Left lobe of liver (tissue), 2 donors: ENCODE measurements around the gene CHMP4B. TPM values are rescaled to one million over a fixed set of nuclear protein-coding genes. Genes with fewer than 3 reads are reported as not detected.

ENCODE experiments used
- ATAC-seq: fragments of 200-7000 bp; cut with Tn5 transposase; one replicate; pipeline ENCODE4 v1.9.1; 2020; ENCODE audit warnings: mild to moderate bottlenecking, moderate library complexity
- DNase-seq: peaks from one replicate; pipeline ENCODE4 v3.0.0-alpha.2; 2020; ENCODE audit warnings: low spot score
- total RNA-seq: library from RNA; stranded (reverse); gene quantifications from one replicate; pipeline ENCODE4 v1.2.1, GENCODE V29; 2021
- donor health status: DM: no; HTN: no; CAD: no; lungs with moderate emphysema.
- donor health status: DM: no; HTN: yes; CAD: no.

Gene CHMP4B, protein sequence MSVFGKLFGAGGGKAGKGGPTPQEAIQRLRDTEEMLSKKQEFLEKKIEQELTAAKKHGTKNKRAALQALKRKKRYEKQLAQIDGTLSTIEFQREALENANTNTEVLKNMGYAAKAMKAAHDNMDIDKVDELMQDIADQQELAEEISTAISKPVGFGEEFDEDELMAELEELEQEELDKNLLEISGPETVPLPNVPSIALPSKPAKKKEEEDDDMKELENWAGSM
- total RNA-seq, result 24.4 TPM

DNA sequence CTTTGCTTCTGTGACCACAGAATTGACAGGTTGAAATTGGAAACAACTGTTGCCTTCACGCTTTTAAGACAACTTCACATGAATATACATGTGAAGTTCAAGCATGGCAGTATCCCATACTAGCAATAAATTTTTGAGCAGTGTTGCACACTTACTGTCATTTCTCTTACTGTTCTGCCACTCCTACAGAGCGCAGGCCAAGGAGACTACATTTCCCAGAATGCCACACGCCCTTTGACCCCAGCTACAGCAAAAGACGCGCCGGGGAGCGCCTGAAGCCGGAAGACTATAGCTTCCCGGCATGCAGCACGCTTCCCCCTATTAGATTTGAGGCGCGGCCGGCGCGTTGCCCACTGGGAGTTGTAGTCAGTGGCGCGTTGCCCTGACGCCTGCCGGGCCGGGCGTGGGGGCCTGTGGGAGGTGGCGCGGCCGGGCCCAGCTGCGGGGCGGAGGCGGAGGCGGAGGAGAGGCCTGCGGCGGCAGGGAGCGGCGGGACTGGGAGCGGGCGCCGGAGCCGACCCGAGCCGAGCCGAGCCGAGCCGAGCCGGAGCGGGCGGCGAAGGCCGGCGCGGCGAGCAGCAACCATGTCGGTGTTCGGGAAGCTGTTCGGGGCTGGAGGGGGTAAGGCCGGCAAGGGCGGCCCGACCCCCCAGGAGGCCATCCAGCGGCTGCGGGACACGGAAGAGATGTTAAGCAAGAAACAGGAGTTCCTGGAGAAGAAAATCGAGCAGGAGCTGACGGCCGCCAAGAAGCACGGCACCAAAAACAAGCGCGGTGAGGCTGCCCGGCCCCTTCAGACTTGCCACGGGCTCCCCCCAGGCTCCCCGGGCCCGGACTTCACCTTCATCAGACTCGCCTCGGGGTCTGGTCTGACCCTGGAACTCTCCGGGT, at the start of gene CHMP4B:
TSS of gene CHMP4B (plus strand) at position 464 of the 891 bp plus-strand sequence. CDS start at position 585, 121 bp downstream.
- DNase-seq, result peak; percentile 100
- ATAC-seq, result peak; percentile 95

DNA sequence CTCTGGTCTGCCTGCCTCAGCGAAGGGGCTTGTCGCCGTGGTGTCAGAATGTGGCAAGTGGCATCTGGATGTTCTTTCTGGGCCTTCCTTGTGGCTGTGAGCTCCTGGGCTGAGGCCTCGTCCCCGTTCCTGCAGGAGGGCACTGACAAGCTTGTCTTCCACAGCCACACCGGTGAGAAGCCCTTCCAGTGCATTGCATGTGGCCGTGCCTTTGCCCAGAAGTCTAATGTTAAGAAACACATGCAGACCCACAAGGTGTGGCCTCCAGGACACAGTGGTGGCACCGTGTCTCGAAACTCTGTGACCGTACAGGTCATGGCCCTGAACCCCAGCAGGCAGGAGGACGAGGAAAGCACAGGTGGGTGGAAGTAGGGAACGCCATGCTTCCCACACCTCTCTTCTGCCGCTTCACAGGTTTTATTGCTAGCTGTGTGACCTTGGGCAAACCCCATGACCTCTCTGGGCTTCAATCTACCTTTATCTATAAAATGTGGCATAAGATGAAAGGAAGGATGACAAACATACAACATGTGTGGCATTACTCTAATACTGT, 49.4 kb upstream of the CHMP4B start:
- ATAC-seq, result no peak
- no peak for DNase-seq

DNA sequence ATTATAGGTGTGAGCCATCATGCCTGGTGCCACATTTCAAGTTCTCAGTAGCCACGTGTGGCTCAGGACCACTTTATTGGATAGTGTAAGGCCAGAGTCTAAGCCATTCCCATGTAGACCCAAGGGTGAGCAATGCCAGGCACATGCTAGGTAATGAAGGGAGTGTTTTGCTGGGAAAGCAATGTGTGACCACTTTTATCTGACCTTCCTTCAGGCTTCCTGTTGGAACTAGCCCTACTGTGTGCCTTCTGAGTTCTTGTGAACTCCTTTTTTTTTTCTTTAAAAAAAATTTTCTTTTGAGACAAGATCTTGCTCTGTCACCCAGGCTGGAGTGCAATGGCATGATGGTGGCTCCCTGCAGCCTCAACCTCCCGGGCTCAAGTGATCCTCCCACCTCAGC, 46.0 kb upstream of the CHMP4B start:
- DNase-seq (no peak), ATAC-seq (no peak)

DNA sequence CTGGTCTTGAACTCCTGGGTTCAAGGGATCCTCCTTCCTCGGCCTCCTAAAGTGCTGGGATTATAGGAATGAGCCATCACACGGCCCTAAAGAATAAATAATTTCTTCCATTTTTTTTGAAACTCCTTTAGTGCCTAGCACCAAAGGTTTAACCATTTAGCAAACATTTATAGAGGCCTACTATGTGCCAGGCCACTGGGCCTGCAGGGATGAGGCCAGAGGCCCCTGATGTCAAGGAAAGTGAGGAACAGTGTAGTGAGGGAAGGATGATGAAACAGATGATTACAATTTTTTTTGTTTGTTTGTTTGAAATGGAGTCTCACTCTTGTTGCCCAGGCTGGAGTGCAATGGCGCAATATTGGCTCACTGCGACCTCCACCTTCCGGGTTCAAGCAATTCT, 45.6 kb upstream of the CHMP4B start:
- ATAC-seq, result no peak
- no peak for DNase-seq

DNA sequence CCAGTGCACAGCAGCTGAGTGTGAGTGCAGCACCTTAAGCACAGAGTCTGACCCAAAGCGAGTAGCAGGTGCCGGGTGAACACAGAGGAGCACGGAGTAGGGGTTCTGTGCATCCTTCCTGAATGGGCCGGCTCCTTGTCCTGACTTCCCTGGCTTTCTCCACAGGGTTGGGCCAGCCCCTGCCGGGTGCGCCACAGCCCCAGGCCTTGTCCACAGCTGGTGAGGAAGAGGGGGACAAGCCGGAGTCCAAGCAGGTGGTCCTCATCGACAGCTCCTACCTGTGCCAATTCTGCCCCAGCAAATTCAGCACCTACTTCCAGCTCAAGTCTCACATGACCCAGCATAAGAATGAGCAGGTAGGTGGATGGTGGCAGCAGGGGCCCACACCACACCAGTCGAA, 44.5 kb upstream of the CHMP4B start:
- DNase-seq (no peak), ATAC-seq (no peak)

DNA sequence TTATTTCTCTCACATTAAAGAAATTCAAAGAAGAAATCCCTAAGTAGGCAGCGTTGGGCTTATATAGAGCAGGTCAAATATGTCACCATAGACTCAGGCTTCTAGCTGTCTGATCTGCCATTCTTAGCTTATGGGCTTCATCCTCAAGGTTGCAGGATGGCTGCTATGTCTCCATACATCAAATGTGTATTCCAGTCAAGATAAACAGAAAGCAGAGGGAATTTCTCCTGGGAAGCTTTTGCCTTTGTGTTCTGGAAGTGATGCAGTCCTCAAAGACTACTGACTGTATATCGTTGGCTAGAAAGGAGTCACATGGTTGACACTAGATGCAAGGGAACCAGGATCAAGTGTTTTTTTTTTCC, 43.4 kb upstream of the CHMP4B start:
- DNase-seq (no peak), ATAC-seq (no peak)

DNA sequence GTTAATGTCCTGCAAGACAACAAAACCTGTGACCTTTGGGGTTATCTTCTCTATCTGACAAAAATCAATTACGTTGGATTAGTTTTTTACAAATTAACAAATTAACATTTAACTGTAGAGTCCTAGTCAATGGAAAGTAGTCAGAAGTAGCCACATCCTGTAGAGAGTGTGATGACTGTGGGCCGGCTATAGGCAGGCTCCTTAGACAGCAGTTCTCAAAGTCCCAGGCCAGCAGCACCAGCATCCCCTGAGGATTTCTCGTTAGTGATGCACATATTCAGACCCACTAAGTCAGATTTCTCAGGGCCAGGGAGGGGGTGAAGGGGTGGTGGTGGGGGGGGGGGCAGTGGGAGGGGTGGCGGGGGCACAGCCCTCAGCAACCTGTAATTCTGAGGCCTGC, 42.1 kb upstream of the CHMP4B start:
- ATAC-seq, result no peak

DNA sequence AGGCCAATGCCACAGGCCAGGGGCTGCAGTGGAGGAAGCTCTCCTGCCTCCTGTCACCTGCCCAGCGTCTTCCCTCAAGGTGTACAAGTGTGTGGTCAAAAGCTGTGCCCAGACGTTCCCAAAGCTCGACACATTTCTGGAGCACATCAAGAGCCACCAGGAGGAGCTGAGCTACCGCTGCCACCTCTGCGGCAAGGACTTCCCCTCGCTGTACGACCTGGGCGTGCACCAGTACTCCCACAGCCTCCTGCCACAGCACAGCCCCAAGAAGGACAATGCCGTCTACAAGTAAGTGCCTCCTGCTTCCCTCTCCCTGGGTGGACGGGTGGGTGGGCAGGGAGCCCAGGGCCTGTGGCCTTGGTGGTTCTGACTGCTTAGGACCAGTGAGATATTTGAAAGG, 41.1 kb upstream of the CHMP4B start:
- DNase-seq (no peak), ATAC-seq (no peak)

More for the DNA sequence above, 42.1 kb upstream of the CHMP4B start:
- no peak for DNase-seq

DNA sequence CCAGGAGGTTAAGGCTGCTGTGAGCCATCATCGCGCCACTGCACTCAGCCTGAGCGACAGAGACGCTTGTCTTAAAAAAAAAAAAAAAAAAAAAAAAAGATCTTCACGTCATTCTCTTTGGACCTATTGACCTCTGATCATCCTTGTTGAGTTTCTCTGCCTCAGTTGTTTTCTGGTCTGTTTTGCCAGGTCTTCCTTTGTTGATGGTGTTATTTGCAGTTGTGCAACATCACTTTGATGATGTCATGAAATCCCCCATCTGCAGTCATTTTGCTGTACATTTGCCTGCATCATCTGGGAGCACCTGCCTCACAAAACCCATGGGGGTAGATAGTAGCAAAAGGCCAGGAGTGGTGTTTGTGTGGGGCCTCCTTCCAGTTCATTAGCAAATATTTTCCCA, 39.2 kb upstream of the CHMP4B start:
- no peak for DNase-seq
- ATAC-seq, result no peak

DNA sequence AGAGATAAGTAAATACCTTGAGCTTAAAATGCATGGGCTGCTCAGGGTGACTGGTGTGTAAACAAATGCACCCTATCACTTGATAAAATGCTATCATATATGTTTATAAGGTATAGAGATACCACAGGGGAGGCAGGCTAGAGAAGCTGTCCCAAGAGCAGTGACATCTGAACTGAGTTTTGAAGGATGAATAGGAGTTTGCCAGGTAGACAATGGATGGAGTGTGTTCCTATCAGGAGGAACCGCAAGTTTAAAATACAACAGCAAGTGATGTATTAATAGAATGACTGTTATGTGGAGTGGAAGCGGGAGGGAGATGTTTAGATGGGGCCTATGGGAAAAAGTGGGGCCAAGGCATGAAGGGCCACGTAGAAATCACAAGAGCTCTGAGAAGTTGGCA, 38.7 kb upstream of the CHMP4B start:
- DNase-seq, result no peak
- ATAC-seq, result no peak

DNA sequence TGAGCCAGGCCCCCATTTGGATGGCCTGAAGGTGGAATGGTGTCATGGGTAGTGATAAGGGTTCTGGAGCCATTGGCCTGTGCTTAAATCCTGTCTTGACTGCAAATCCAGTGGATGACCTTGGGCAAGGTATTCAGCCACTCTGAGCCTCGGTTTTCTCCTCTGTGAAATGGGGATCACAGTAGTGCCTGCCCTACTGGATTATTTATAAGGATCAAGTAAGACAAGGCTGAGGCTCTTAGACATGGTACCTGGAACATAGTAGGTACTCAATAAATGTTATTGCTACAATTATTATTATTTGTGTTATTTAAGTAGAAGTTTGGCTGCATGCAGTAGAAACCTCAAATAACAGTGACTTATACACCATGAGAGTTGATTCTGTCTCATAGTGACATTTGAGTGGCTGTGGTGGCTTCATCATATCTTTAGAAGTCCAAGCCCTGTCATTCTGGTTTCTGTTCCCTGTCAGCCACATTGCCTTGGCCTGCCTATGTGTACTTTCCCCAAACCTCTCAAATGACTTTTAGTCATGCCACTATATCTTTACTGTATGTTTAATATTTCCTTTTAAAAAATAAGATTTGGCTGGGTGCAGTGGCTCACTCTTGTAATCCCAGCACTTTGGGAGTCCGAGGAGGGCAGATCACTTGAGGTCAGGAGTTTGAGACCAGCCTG, 37.6 kb upstream of the CHMP4B start:
- DNase-seq, result no peak

DNA sequence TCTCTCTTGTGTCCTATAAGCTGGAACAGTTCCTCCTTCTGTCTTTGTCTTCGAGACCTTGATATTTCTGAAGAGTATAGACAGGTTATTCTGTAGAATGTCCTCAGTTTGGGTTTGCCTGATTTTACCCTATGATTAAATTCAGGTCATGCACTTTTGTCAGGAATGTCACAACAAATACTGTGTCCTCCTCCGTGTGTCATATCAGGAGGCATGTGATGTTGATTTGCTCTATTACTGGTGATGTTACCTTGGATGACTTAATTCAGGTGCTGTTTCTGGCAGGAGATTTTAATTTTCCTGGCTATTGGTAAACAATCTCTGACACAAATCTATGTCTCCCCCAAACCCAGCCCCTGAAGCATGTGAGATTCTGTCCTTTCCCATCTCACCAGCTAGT, 33.3 kb upstream of the CHMP4B start:
- DNase-seq (no peak), ATAC-seq (no peak)

More for the DNA sequence above, 37.6 kb upstream of the CHMP4B start:
- no peak for ATAC-seq

DNA sequence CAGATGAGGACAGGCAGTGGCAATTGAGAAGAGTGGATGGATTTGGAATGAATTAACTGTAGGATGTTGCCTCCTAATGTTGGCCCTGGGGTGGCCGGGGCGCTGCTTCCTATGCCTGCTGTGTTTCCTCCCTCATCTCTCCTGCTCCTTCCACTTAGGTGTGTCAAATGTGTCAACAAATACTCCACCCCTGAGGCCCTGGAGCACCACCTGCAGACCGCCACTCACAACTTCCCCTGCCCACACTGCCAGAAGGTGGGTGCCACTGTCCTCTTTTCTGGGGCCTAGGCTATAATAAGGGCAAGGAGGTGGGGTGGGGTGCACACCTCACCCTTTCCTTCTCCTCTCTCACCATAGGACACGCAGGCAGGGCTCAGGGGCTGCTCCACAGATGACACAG, 30.0 kb upstream of the CHMP4B start:
- no peak for DNase-seq

DNA sequence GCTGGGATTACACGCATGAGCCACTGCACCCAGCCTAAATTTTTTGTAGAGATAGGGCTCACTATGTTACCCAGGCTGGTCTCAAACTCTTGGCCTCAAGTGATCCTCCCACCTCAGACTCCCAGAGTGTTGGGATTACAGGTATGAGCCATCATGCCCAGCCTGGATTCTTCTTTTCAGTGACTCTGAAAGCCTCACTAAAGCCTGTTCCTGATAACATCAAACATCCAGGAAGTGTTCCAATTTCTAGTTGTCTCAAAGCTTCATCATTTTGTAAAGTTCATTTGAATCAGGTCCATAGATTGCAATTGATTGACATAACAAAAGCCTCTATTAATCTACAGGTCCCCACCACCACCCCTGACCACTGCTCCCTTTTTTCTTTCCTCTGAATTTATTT, 29.2 kb upstream of the CHMP4B start:
- DNase-seq, result no peak
- no peak for ATAC-seq

More for the DNA sequence above, 30.0 kb upstream of the CHMP4B start:
- ATAC-seq, result no peak

DNA sequence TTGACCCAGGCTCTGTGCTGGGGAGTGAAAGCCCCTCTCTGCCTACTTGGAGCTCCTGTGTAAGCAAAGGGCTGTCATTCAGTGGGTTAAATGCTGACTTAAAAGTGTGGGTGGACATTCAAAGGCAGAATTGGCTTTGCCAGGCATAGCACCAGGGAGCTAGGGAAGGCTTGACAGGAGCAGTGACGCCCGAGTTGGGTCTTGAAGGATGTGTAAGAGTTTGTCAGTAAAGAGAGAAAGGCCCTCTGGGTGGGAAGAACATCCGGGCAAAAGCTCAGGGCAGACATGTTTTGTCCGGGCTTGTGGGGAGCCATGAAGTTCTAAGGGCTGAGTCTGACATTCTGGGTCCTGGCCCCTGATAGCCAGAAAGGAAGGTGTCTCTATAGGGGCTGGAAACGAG, 27.9 kb upstream of the CHMP4B start:
- DNase-seq, result no peak
- ATAC-seq, result no peak

DNA sequence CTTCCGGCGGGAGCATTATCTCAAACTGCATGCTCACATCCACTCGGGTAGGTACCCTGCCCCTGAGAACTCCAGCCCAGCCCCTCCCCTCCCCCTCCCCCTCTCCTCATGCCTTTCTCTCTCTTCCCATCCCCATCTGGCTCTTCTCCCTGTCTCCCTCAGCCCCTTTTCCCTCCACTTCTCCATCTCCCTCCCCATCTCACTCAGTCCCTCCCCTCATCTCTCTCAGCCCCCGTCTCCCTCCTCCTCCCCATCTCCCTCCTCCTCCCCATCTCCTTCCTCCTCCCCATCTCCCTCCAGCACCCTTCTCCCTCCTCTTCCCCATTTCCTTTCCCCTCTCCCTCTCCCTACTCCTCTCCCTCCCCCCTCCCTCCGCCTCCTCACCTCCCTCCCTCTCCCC, 27.3 kb upstream of the CHMP4B start:
- ATAC-seq, result no peak
- no peak for DNase-seq

DNA sequence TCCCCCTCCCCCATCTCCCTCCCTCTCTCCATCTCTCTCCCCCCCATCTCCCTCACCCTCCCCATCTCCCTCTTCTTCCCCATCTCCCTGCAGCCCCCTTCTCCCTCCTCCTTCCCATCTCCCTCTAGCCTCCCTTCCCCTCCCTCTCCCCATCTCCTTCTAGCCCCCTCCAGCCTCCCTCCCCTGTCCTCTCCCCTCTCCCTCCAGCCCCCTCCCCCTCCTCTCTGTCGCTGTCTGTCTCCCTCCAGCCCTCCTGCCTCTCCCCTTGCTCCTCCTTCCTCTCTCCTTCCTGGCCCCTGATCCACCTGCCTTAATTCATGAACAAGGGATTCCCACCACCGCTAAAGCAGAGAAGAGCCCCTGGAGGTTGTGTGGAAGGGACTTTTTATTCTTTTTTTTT, 26.9 kb upstream of the CHMP4B start:
- ATAC-seq, result no peak
- no peak for DNase-seq

DNA sequence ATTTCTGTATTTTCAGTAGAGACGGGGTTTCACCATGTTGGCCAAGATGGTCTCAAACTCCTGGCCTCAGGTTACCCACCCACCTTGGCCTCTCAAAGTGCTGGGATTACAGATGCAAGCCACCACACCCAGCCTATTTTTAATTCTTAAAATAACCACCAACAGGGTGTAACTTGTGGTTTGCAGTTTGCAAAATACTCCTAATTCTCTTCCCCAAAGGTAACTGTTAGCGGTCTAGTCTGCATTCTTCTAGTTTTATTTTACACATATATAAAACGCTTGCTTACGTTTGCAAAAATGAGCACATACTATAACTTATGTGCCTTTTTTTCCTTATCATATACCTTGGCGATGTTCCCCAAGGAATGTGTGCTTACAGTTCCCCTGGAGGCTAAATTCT, 25.6 kb upstream of the CHMP4B start:
- ATAC-seq (no peak), DNase-seq (no peak)

DNA sequence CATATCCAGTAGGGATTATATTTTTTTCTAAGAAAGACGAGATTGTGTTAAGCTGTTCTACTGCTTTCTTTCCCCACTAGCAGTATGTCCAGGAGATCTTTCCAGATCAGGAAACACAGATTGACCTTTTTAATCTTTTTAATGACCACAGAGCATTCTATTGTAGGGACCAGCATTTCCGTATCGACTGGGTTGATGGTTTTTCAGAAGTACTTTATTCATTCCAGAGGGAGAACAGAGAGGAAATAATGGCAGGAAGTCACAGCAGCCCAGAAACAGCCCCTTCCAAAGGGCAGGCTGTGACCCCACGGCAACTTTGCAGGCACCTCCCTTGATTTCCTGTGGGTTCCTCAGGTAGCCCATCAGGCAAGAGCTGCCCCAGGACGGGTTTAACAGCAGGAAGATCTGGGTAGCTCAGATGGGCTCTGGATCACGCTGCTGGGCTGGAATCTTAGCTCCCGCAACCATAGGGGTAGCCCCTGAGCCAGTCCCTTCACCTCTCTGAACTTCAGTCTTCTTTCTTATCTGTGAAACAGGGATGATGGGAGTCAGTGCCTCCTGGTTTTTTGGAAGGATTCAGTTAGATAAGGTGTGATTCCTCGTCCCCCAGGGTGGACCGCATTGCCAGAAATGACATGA, 23.8 kb upstream of the CHMP4B start:
- DNase-seq (no peak), ATAC-seq (peak; percentile 23)

DNA sequence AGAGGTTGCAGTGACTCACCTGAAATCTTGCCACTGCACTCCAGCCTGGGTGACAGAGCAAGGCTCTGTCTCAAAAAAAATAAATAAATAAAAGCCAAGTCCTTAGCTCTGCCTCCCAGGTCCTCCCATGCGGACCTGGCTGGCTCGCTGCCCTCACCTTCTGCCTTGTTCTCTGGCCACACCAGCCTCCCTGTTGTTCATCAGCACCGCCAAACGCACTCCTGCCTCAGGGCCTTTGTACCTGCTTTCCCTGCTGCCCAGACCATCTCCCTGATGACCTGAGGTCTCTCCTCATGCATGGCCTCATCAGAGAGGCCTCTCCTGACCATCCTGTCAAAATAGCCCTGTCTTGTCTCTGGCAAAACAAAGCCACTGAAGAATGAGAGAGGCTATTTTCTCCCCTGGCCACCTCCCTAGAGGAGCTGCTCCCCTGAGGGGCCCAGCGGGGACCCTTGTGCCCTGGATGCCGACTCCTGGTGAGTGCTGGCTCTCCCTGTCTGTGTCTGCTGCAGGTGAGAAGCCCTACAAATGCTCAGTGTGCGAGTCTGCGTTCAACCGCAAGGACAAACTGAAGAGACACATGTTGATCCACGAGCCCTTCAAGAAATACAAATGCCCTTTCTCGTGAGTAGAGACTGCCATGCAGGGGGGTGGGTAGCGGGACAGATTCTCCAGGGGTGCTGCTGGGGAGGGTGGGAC, 22.6 kb upstream of the CHMP4B start:
- DNase-seq (no peak), ATAC-seq (no peak)
